CD4-positive, alpha-beta T cell treated with Interleukin-17A for 1 hour (primary cell): ENCODE results near the gene PLGLB1.
"Not testable (repeated sequence)": the region's sequence is repeated elsewhere in the genome, so short reads cannot be mapped to it uniquely, and the experiment has no call there.

Source experiments
- DNase-seq: peaks from one replicate; pipeline ENCODE4 v3.0.0-alpha.2; 2020

The PLGLB1 gene

GRCh38 chr2:87021744-87022143 lies at the start of gene PLGLB1:
PLGLB1 (minus strand) TSS chr2:87021844; CDS start chr2:87021783, 61 bp downstream.
- DNase-seq, result not testable (repeated sequence)

GRCh38 chr2:87064305-87064704 lies 42.7 kb upstream of the PLGLB1 start:
- DNase-seq, result not testable (repeated sequence)

- DNase-seq, result not testable (repeated sequence)
Observed at GRCh38 chr2:87063431-87063830, 41.8 kb upstream of the PLGLB1 start.

- DNase-seq, result not testable (repeated sequence)
Observed at GRCh38 chr2:87061519-87061918, 39.9 kb upstream of the PLGLB1 start.

GRCh38 chr2:87057606-87058005 lies 36.0 kb upstream of the PLGLB1 start:
- DNase-seq, result not testable (repeated sequence)

- not testable (repeated sequence) for DNase-seq
Observed at GRCh38 chr2:87056843-87057242, 35.2 kb upstream of the PLGLB1 start.

GRCh38 chr2:87056435-87056834 lies 34.8 kb upstream of the PLGLB1 start:
- DNase-seq, result not testable (repeated sequence)

GRCh38 chr2:87054375-87054774 lies 32.7 kb upstream of the PLGLB1 start:
- DNase-seq, result peak; percentile 35

GRCh38 chr2:87041321-87041978 lies 19.8 kb upstream of the PLGLB1 start:
- peak; percentile 58 for DNase-seq

GRCh38 chr2:87028607-87029006 lies 7.0 kb upstream of the PLGLB1 start:
- not testable (repeated sequence) for DNase-seq

- DNase-seq, result not testable (repeated sequence)
Observed at GRCh38 chr2:87026816-87027215, 5.2 kb upstream of the PLGLB1 start.

- not testable (repeated sequence) for DNase-seq
Observed at GRCh38 chr2:87025927-87026326, 4.3 kb upstream of the PLGLB1 start.

DNA sequence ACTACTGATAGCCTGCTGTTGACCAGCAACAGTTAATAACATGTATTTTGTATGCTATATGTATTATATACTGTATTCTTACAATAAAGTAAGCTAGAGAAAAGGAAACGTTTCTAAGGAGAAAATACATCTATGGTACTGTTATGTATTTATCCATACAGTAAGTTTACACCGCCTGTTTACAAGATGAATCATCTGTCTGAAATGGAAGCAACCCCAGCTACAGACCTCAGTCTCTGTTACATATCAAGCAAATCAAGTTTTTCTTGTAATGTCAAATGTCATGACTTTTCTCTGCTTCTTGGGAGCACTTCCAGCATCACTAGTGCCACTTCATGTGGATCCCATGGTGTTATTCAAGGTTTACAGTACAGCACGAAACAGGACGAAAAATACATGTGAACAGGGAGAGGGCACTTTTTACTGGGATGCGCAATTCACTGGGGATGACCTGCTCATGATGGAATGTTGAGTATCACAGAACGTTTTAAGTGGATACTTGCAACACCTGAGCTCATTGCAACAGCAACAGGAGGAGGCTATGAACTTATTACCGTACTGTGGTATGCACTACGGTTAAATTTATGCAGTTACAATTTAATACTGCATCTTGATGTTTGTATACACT lies 2.5 kb upstream of the PLGLB1 start:
- DNase-seq, result not testable (repeated sequence)

GRCh38 chr2:87021043-87021442 lies 601 bp downstream of the PLGLB1 start:
- not testable (repeated sequence) for DNase-seq

GRCh38 chr2:87019053-87019452 lies 2.6 kb downstream of the PLGLB1 start:
- not testable (repeated sequence) for DNase-seq

DNA sequence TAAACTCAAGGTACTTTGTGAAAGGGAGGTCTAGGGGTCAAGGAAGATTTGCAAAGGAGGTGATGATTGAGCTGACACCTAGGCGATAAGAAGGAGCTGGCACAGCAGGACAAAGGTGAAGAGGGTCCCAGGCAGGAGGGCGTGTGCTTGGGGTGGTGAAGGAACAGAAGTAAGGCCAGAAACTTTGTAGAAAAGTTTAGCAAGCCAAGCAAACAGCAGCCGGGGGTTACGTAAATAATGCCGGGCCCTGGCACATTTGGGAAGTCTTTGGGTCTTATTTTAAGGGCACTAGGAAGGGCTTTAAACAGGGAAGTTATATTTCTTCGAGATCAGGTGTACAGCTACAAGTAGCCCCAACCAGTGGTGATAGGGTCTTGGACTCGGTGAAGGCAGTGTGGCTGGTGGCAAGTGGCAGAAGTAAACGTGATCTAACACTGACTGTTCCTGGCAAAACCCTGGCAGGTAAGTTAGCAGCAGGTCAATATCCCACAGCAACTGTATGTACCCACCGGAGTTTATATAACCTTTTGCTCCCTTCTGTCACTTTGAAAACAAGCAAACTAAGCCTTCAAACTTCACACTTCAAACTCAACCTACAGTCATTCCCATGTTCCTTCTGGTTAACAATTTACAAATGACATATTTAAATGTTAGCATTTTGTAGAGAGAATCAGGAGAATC lies 7.0 kb downstream of the PLGLB1 start:
- not testable (repeated sequence) for DNase-seq

DNA sequence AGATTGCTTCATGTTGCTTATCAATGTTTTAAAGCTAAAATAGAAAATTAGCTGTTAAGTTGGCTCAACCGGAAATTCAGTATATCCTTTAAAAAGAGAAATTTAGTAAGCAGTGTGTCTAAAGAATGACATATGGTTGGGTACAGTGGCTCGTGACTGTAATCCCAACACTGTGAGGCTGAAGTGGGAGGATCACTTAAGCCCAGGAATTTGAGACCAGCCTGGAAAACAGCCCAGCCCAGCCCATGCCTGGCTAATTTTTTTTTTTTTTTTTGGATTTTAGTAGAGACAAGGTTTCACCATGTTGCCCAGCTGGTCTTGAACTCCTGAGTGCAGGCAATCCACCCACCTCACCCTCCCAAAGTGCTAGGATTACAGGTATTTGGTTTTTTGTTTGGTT lies 17.2 kb downstream of the PLGLB1 start:
- not testable (repeated sequence) for DNase-seq
